Body of pancreas (tissue), 4 donors: ENCODE measurements around the gene ACSL3. TPM values are rescaled to one million over a fixed set of nuclear protein-coding genes. Genes with fewer than 3 reads are reported as not detected.

Experiments
- ATAC-seq: fragments of 150-250 bp; one replicate; pipeline ENCODE4 v1.9.1; 2016
- DNase-seq, 4 donors: peaks; one replicate each; pipeline ENCODE4 v3.0.0-alpha.2; 2019
- H3K27ac ChIP-seq, 4 donors: fragments of 200-600 bp; sonication (generic); 1 replicate in 3 of 4; 2 replicates in 1 of 4; pipeline versions ENCODE4 v1.5.1 to v1.6.1; 2016 to 2019; ENCODE audit warnings: mild to moderate bottlenecking in 1 of 4, mixed read lengths in 1 of 4, moderate library complexity in 1 of 4
- H3K27me3 ChIP-seq, 2 donors: fragments of 200-600 bp; sonication (generic); one replicate each; pipeline ENCODE4 v1.6.0; 2016; ENCODE audit warnings: mild to moderate bottlenecking in 1 of 2
- H3K36me3 ChIP-seq, 2 donors: fragments of 200-600 bp; sonication (generic); replicated peaks in 1 of 2; 2 replicates each; pipeline ENCODE4 v1.5.1; 2016; ENCODE audit warnings: low read depth in 2 of 2; ENCODE audit not compliant: insufficient read depth in 1 of 2
- H3K4me1 ChIP-seq: fragments of 200-600 bp; sonication (generic); one replicate; pipeline ENCODE4 v1.6.0; 2016
- H3K4me3 ChIP-seq, 2 donors: fragments of 200-600 bp; sonication (generic); 1 replicate in 1 of 2; 2 replicates in 1 of 2; pipeline ENCODE4 v1.5.1; 2016 to 2019
- H3K9me3 ChIP-seq, 3 donors: fragments of 200-600 bp; sonication (generic); 1 replicate in 2 of 3; 2 replicates in 1 of 3; pipeline ENCODE4 v1.5.1; 2016
- POLR2A ChIP-seq, 3 donors: fragments of 450-650 bp; IDR thresholded peaks; one replicate each; pipeline ENCODE4 v1.6.1; 2016; ENCODE audit warnings: antibody characterized with exemption in 3 of 3, mild to moderate bottlenecking in 2 of 3
- WGBS, 2 donors: methylation state at CpG; one replicate each; pipeline ENCODE4 v1.1.5; 2017; 5-methylcytosine and 5-hydroxymethylcytosine counted together
- intact Hi-C: fragments of 100-400 bp; cut with DNase I; formaldehyde crosslinking; loops from one replicate; pipeline ENCODE4 v1.15.1; 2023
- total RNA-seq, 2 donors: library from RNA; depleted of rRNA; stranded (reverse); fragments of >200 nt; gene quantifications; one replicate each; pipeline ENCODE4 v1.1.0, GENCODE V29; 2016
- TF ChIP-seq, protein P1 (sequence below), 7 experiments: fragments of 450-650 bp in 4 of 7; fragments of 200-600 bp in 3 of 7; sonication (generic) in 3 of 7; IDR thresholded peaks; one replicate each; pipeline ENCODE4 v1.5.1; 2016 to 2019; ENCODE audit warnings: antibody characterized with exemption in 7 of 7

ACSL3 gene
- total RNA-seq, 2 donors from 2014 or later: 24.6 to 60.0 TPM

DNA sequence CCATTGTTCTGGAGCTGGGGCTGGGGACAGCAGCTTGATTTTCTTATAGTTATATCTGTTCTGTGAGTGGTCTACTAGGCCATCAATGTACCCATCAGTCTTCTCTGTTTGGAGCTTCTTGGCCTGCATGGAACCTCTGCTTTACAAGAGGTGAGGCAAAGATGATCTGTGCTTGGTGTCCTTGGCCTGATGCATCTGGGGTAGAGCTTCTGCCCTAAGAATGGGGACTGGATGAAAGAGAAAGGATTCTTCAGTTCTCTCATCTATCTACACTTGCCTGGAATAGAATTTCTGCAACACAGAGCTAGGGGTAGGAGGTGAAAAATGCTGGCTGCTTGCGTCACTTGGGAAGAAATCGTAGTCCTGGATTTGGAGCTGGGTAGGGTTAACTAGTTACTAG lies 46.2 kb downstream of the ACSL3 start:
- TF ChIP-seq, protein P1, sequence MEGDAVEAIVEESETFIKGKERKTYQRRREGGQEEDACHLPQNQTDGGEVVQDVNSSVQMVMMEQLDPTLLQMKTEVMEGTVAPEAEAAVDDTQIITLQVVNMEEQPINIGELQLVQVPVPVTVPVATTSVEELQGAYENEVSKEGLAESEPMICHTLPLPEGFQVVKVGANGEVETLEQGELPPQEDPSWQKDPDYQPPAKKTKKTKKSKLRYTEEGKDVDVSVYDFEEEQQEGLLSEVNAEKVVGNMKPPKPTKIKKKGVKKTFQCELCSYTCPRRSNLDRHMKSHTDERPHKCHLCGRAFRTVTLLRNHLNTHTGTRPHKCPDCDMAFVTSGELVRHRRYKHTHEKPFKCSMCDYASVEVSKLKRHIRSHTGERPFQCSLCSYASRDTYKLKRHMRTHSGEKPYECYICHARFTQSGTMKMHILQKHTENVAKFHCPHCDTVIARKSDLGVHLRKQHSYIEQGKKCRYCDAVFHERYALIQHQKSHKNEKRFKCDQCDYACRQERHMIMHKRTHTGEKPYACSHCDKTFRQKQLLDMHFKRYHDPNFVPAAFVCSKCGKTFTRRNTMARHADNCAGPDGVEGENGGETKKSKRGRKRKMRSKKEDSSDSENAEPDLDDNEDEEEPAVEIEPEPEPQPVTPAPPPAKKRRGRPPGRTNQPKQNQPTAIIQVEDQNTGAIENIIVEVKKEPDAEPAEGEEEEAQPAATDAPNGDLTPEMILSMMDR (IDR thresholded peaks at IDR 0.05): no peak
- no peak for TF ChIP-seq POLR2A (IDR thresholded peaks at IDR 0.05)
- Histone ChIP-seq H3K27me3 (no peaks in the 10 kb centered on the region), H3K4me1 (peaks cover 6% of the 10 kb centered on the region), H3K27ac (no peak overlapping the region), H3K36me3 (no peaks in the 10 kb centered on the region), H3K4me3 (no peak overlapping the region), H3K9me3 (no peaks in the 10 kb centered on the region)
- intact Hi-C loops: loop anchor here (5.0 kb wide), 1 partner anchor 200 kb away; no protein-coding TSS in a partner anchor
- ATAC-seq (no peak), DNase-seq (no peak)
- WGBS, 2 donors: 89 to 94% methylated on average over 2 of the region's 2 CpGs

DNA sequence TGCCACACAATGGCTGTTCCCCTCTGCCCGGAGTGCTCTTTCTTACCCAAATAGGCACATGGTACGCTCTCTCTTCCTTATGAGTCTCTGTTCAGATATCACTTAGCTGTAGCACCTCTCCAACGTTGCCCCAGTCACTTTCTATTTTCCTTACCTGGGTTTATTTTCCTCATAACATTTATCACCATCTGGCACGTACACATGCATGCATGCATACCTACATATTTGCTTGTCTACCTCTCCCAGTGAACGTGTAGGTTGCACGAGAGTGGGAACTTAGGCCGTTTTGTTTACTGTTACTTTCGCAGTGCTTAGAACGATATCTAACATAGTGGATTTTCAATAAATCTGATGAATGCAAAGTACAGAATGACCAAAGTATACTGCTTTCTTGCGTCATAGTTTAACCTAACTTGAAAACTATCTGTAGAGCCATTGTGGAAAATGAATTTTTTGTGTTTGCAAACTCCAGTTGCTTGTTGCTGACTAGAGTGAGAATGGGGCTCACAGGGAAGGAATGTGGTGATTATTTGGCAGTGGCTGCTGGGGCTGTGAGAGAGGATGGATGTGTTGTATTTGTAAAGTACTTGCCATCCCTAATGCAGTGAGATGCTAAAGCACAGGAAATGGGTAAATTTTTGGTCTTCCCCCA lies 47.1 kb downstream of the ACSL3 start:
- no peaks in the 10 kb centered on the region for H3K36me3 ChIP-seq
- TF ChIP-seq POLR2A (IDR thresholded peaks at IDR 0.05): no peak
- TF ChIP-seq, protein P1 (IDR thresholded peaks at IDR 0.05): no peak
- H3K9me3 ChIP-seq: no peaks in the 10 kb centered on the region
- ATAC-seq (no peak), DNase-seq (no peak)
- 81 to 86% methylated on average over 10 of the region's 10 CpGs for WGBS, 2 donors
- no peak overlapping the region for H3K27ac ChIP-seq
- intact Hi-C loops: loop anchor here (5.0 kb wide), 1 partner anchor 201 kb away; no protein-coding TSS in a partner anchor
- H3K27me3 ChIP-seq: no peaks in the 10 kb centered on the region
- H3K4me1 ChIP-seq: peaks cover 6% of the 10 kb centered on the region
- H3K4me3 ChIP-seq: no peak overlapping the region

DNA sequence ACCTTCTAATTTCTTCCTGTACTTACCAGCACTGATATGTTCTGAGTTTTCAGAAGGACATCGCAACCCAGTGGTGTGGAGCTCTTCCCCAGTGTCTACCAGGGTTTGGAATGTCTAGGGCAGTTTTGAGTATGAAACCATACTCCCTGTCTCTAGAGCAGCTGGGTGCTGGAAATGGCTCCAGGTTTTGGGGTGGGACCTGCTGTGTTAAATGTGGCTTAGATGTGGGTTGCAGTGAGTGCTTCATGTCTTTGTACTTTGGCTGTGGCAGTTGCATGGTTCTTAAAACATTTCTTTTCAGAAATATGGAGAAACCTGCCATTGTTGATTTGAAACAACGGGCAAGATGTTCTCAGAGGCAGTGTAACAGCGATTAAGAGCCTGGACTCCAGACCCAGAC lies 48.5 kb downstream of the ACSL3 start:
- Histone ChIP-seq H3K9me3 (no peaks in the 10 kb centered on the region), H3K27me3 (no peaks in the 10 kb centered on the region), H3K4me1 (no peaks in the 10 kb centered on the region), H3K36me3 (no peaks in the 10 kb centered on the region), H3K27ac (no peak overlapping the region), H3K4me3 (no peak overlapping the region)
- intact Hi-C loops: loop anchor here (5.0 kb wide), 1 partner anchor 202 kb away; no protein-coding TSS in a partner anchor
- TF ChIP-seq, protein P1 (IDR thresholded peaks at IDR 0.05): no peak
- TF ChIP-seq POLR2A (IDR thresholded peaks at IDR 0.05): no peak
- DNase-seq: no peak
- 95 to 96% methylated on average over 3 of the region's 3 CpGs for WGBS, 2 donors
- ATAC-seq: no peak

DNA sequence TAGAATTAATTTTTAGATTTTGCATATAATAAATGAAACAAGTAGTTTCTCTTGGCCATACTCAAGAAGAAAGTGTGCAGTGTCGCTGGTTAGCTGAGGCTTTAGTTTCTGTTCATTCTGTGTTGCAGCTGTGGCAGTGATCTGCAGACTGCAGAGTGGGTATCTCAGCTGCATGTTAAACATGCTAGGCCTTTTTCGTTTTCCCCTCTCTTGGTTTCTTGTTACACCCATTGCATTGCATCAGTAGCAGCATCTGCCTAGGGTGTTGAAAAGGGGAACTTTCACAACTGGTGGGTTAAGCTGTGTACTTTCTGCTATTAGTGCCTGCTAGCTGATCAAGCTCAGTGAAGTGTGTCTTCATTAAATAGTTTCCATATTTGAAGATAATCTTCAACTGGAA lies 51.3 kb downstream of the ACSL3 start:
- DNase-seq (peak in 1 of 4 donors; percentile 18), ATAC-seq (no peak)

More for the DNA sequence above, 51.3 kb downstream of the ACSL3 start:
- Histone ChIP-seq H3K27ac (no peak overlapping the region), H3K4me3 (no peak overlapping the region), H3K9me3 (no peaks in the 10 kb centered on the region), H3K36me3 (no peaks in the 10 kb centered on the region), H3K27me3 (no peaks in the 10 kb centered on the region), H3K4me1 (peaks cover 10% of the 10 kb centered on the region)
- WGBS, 2 donors: 53 to 64% methylated on average over 2 of the region's 2 CpGs
- TF ChIP-seq, protein P1 (IDR thresholded peaks at IDR 0.05): no peak
- TF ChIP-seq POLR2A (IDR thresholded peaks at IDR 0.05): no peak
- intact Hi-C loops: no loop called here
